Neural progenitor cell (in vitro differentiated cells): ENCODE measurements around the gene LYZL2.

ENCODE experiments used
- EZH2 ChIP-seq: fragments of 200-600 bp; sonication (generic); IDR thresholded peaks from 2 replicates; pipeline ENCODE4 v1.6.1; 2017; ENCODE audit warnings: antibody characterized with exemption, mild to moderate bottlenecking, moderate library complexity
- EZH2phosphoT487 ChIP-seq: fragments of 200-600 bp; sonication (generic); IDR thresholded peaks from 2 replicates; pipeline ENCODE4 v1.6.1; 2017; ENCODE audit warnings: antibody characterized with exemption
- TF ChIP-seq, protein P1 (sequence below): fragments of 200-600 bp; sonication (generic); IDR thresholded peaks from 2 replicates; pipeline ENCODE4 v1.5.1; 2017; ENCODE audit warnings: antibody characterized with exemption, mild to moderate bottlenecking

DNA sequence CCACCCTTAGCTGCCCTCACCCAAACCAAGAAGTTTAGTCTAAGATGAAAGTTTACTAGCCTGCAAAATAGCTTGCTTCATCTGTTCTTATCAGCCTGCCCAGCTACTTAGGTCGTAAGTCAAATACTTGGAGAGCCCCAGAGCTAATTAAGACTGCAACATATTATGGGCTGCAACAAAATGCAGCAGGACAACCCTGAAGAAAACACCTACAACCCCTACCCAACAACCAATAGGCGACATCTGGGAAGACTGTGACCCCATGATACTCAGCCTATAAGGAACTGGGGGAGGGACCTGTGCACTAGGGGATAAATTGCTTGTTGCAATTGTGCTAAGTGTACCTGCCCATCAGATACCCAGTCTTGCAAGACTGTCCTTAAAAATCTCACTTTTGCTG is 64.1 kb downstream of the LYZL2 start:
- TF ChIP-seq, protein P1, sequence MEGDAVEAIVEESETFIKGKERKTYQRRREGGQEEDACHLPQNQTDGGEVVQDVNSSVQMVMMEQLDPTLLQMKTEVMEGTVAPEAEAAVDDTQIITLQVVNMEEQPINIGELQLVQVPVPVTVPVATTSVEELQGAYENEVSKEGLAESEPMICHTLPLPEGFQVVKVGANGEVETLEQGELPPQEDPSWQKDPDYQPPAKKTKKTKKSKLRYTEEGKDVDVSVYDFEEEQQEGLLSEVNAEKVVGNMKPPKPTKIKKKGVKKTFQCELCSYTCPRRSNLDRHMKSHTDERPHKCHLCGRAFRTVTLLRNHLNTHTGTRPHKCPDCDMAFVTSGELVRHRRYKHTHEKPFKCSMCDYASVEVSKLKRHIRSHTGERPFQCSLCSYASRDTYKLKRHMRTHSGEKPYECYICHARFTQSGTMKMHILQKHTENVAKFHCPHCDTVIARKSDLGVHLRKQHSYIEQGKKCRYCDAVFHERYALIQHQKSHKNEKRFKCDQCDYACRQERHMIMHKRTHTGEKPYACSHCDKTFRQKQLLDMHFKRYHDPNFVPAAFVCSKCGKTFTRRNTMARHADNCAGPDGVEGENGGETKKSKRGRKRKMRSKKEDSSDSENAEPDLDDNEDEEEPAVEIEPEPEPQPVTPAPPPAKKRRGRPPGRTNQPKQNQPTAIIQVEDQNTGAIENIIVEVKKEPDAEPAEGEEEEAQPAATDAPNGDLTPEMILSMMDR = no peak
- TF ChIP-seq EZH2 = no peak
- TF ChIP-seq EZH2phosphoT487 = no peak
